K562 (cell line): Measurements from ENCODE around the gene FILIP1. TPM values are rescaled to one million over a fixed set of nuclear protein-coding genes. Genes with fewer than 3 reads are reported as not detected.

ENCODE experiments used
- ATAC-seq: fragments of 200-7000 bp; cut with Tn5 transposase; 3 replicates; pipeline ENCODE4 v1.9.1; 2020; ENCODE audit warnings: moderate library complexity
- BruUV-seq: library from RNA; stranded (reverse); fragments of 400-500 nt; replicated peaks from 2 replicates; lab custom pipeline; 2021; lab: Mats Ljungman, UMichigan
- CTCF ChIA-PET: fragments of 300-600 bp; formaldehyde crosslinking; extraction: SDS; loops from one replicate; lab custom pipeline; 2021; ENCODE audit warnings: low intra/inter-chr PET ratio; lab: Yijun Ruan, JAX
- POLR2A ChIA-PET: fragments of 300-600, 350-650 bp; sonication (Branson Sonifier 250); formaldehyde crosslinking; extraction: SDS; loops from one replicate; lab custom pipeline; 2021; ENCODE audit warnings: antibody characterized with exemption, inconsistent platforms; lab: Yijun Ruan, JAX
- DNase-seq, 4 experiments: peaks; one replicate each; pipeline versions ENCODE4 v3.0.0 to v3.0.0-alpha.2; 2011 to 2018; ENCODE audit warnings: low spot score in 3 of 4, mixed read lengths in 3 of 4; ENCODE audit errors: extremely low read depth in 1 of 4
- FAIRE-seq: peaks from 2 replicates; lab custom pipeline; 2011; peaks lifted over from hg19 to GRCh38; lab: Jason Lieb, UNC
- H2AFZ ChIP-seq: 2 replicates; pipeline ENCODE4 v1.6.0; 2011; ENCODE audit warnings: low read depth, low read length, control low read depth, inconsistent platforms
- H3K27ac ChIP-seq: fragments of 200-600 bp; 3 replicates; pipeline ENCODE4 v1.8.0; 2011; ENCODE audit warnings: low read depth, mild to moderate bottlenecking, control low read depth, inconsistent platforms, low read length, moderate library complexity, mixed read lengths; ENCODE audit errors: extremely low read depth
- H3K27me3 ChIP-seq, 2 experiments: fragments of 300-600 bp in 1 of 2; 2 replicates in 1 of 2; 3 replicates in 1 of 2; pipeline versions ENCODE4 v1.6.0 to v1.8.0; 2011; ENCODE audit warnings: inconsistent platforms in 2 of 2, low read length in 2 of 2, mild to moderate bottlenecking in 1 of 2, mixed read lengths in 1 of 2, moderate library complexity in 1 of 2; ENCODE audit not compliant: control insufficient read depth in 2 of 2, insufficient read depth in 2 of 2
- H3K36me3 ChIP-seq: fragments of 300-600 bp; 3 replicates; pipeline ENCODE4 v1.8.0; 2011; ENCODE audit warnings: mild to moderate bottlenecking, low read length, inconsistent platforms; ENCODE audit not compliant: control insufficient read depth, insufficient read depth
- H3K4me1 ChIP-seq, 2 experiments: fragments of 200-600 bp in 1 of 2; replicated peaks in 1 of 2; 2 replicates in 1 of 2; 3 replicates in 1 of 2; pipeline versions ENCODE4 v1.5.1 to v1.8.0; 2011; ENCODE audit warnings: inconsistent platforms in 2 of 2, low read length in 2 of 2, mild to moderate bottlenecking in 1 of 2, mixed read lengths in 1 of 2, moderate library complexity in 1 of 2; ENCODE audit not compliant: control insufficient read depth in 2 of 2, insufficient read depth in 2 of 2
- H3K4me2 ChIP-seq: 2 replicates; pipeline ENCODE4 v1.6.1; 2011; ENCODE audit warnings: low read length, control low read depth, inconsistent platforms, mixed read lengths; ENCODE audit not compliant: insufficient read depth
- H3K4me3 ChIP-seq: fragments of 200-600 bp; sonication (generic), shearing (Covaris generic); 2 replicates; pipeline ENCODE4 v1.5.1; 2016; ENCODE audit warnings: control low read depth, inconsistent platforms
- H3K79me2 ChIP-seq: fragments of 200-600 bp; 3 replicates; pipeline ENCODE4 v1.8.0; 2011; ENCODE audit warnings: low read length, inconsistent platforms; ENCODE audit not compliant: control insufficient read depth, insufficient read depth
- H3K9ac ChIP-seq, 2 experiments: 2 replicates each; pipeline versions ENCODE4 v1.6.0 to v1.6.1; 2011; ENCODE audit warnings: low read depth in 2 of 2, low read length in 2 of 2, control low read depth in 1 of 2, inconsistent platforms in 1 of 2, mild to moderate bottlenecking in 1 of 2, mixed read lengths in 1 of 2; ENCODE audit not compliant: insufficient read depth in 1 of 2
- H3K9me1 ChIP-seq: one replicate; pipeline ENCODE4 v1.6.0; 2011; ENCODE audit warnings: inconsistent platforms, mild to moderate bottlenecking, low read length, moderate library complexity; ENCODE audit not compliant: control insufficient read depth, insufficient read depth
- H3K9me3 ChIP-seq: replicated peaks from 2 replicates; pipeline ENCODE4 v1.5.1; 2011; ENCODE audit warnings: low read depth, low read length, inconsistent platforms; ENCODE audit not compliant: control insufficient read depth, insufficient read depth
- H4K20me1 ChIP-seq: replicated peaks from 2 replicates; pipeline ENCODE4 v1.6.1; 2011; ENCODE audit warnings: low read length, inconsistent platforms, mixed read lengths; ENCODE audit not compliant: control insufficient read depth, insufficient read depth
- C11orf30 ChIP-seq: fragments of 450-650 bp; IDR thresholded peaks from 2 replicates; pipeline ENCODE4 v1.6.1; 2016; ENCODE audit warnings: low read depth, mild to moderate bottlenecking
- DACH1 ChIP-seq: fragments of 450-650 bp; IDR thresholded peaks from 2 replicates; pipeline ENCODE4 v1.6.1; 2018; ENCODE audit not compliant: partially characterized antibody
- MAFF ChIP-seq: IDR thresholded peaks from 2 replicates; pipeline ENCODE4 v1.6.1; 2012; ENCODE audit warnings: low read length, improper control_type of control experiment
- MAFG ChIP-seq: fragments of 450-650 bp; conservative IDR thresholded peaks from 2 replicates; pipeline ENCODE4 v1.6.1; 2016; ENCODE audit warnings: missing genetic modification characterization, missing compliant biosample characterization
- MAFK ChIP-seq: IDR thresholded peaks from 2 replicates; pipeline ENCODE4 v1.6.1; 2011; ENCODE audit warnings: low read length, improper control_type of control experiment
- NR4A1 ChIP-seq, 2 experiments: fragments of 250-450 bp in 1 of 2; fragments of 450-650 bp in 1 of 2; sonication (Bioruptor Pico) in 1 of 2; IDR thresholded peaks; 2 replicates each; pipeline versions ENCODE4 v1.4.0 to v1.6.1; 2016 to 2020; ENCODE audit warnings: mild to moderate bottlenecking in 2 of 2, missing compliant biosample characterization in 1 of 2, missing genetic modification characterization in 1 of 2, moderate library complexity in 1 of 2
- PHTF2 ChIP-seq: fragments of 250-450 bp; sonication (Bioruptor Pico); IDR thresholded peaks from 2 replicates; pipeline ENCODE4 v1.5.0; 2021; ENCODE audit warnings: mild to moderate bottlenecking
- POLR2B ChIP-seq: fragments of 450-650 bp; IDR thresholded peaks from 2 replicates; pipeline ENCODE4 v1.6.1; 2018; ENCODE audit warnings: low read depth; ENCODE audit not compliant: partially characterized antibody
- RAD21 ChIP-seq, 2 experiments: fragments of 250-450 bp in 1 of 2; fragments of 450-650 bp in 1 of 2; sonication (Bioruptor Pico) in 1 of 2; formaldehyde crosslinking in 1 of 2; IDR thresholded peaks in 1 of 2; conservative IDR thresholded peaks in 1 of 2; 2 replicates each; pipeline versions ENCODE4 v1.4.0 to v1.8.0; 2020 to 2022; ENCODE audit warnings: mild to moderate bottlenecking in 2 of 2, moderate library complexity in 1 of 2
- TBL1XR1 ChIP-seq, 2 experiments: IDR thresholded peaks; 2 replicates each; pipeline ENCODE4 v1.6.1; 2012; ENCODE audit warnings: improper control_type of control experiment in 2 of 2, low read length in 2 of 2, mild to moderate bottlenecking in 1 of 2
- ZKSCAN3 ChIP-seq: fragments of 250-450 bp; sonication (Bioruptor Pico); IDR thresholded peaks from 2 replicates; pipeline ENCODE4 v1.4.0; 2020
- ZNF316 ChIP-seq: fragments of 450-650 bp; IDR thresholded peaks from 2 replicates; pipeline ENCODE4 v1.6.1; 2016
- WGBS: fragments of 100-300 bp; shearing (Covaris generic); methylation state at CpG from one replicate; pipeline ENCODE4 v1.1.6; 2016; ENCODE audit warnings: low coverage, mixed read lengths; ENCODE audit not compliant: insufficient coverage; ENCODE audit errors: missing lambda C conversion rate; 5-methylcytosine and 5-hydroxymethylcytosine counted together
- in situ Hi-C: fragments of 300-500 bp; cut with MboI; formaldehyde crosslinking; loops from 4 replicates; pipeline ENCODE4 v1.15.0; 2018; ENCODE audit warnings: inconsistent platforms, mixed read lengths
- intact Hi-C: fragments of 100-400 bp; cut with micrococcal nuclease; formaldehyde crosslinking; loops from 2 replicates; pipeline ENCODE4 v1.14.2; 2022
- polyA plus RNA-seq, 8 experiments: library from polyadenylated mRNA; depleted of rRNA in 4 of 8; stranded (reverse) in 5 of 8; unstranded in 3 of 8; fragments of >200 nt; fragmentation: Nextera tagmentation in 2 of 8; fragmentation: Illumina TruSeq in 1 of 8; extraction: Ambion mirVana in 2 of 8; extraction: Trizol in 1 of 8; gene quantifications; 2 replicates each; pipeline versions ENCODE4 v1.2.1 to v1.2.3, GENCODE V29; 2011 to 2014; ENCODE audit warnings: inconsistent platforms in 1 of 8, missing spikeins in 1 of 8
- total RNA-seq, 7 experiments: library from RNA; depleted of rRNA in 6 of 7; stranded (reverse); fragments of >200 nt in 6 of 7; fragmentation: Illumina TruSeq in 2 of 7; extraction: Trizol in 2 of 7; gene quantifications; 2 replicates each; pipeline versions ENCODE4 v1.2.1 to v1.2.3, GENCODE V29; 2011 to 2021; ENCODE audit warnings: low replicate concordance in 1 of 7
- TF ChIP-seq, protein P1 (sequence below): fragments of 450-650 bp; formaldehyde crosslinking; conservative IDR thresholded peaks from 2 replicates; pipeline ENCODE4 v1.4.0; 2022; ENCODE audit warnings: mild to moderate bottlenecking, missing genetic modification characterization
- TF ChIP-seq, protein P2 (sequence below): sonication (generic); formaldehyde crosslinking; IDR thresholded peaks from 2 replicates; pipeline ENCODE4 v1.8.1; 2022; ENCODE audit warnings: missing genetic modification reagents
- TF ChIP-seq, protein P3 (sequence below): fragments of 450-650 bp; IDR thresholded peaks from 2 replicates; pipeline ENCODE4 v1.7.1; 2018; ENCODE audit warnings: mild to moderate bottlenecking, low read depth; ENCODE audit not compliant: partially characterized antibody
- TF ChIP-seq, protein P4 (sequence below): fragments of 250-450 bp; sonication (Bioruptor Pico); IDR thresholded peaks from 2 replicates; pipeline ENCODE4 v1.5.0; 2021

FILIP1 gene
- total and polyA plus RNA-seq, 9 of the 15 experiments (the other 6 are each of a cell fraction or from before 2014, with no cell fraction given): 0.03 to 0.25 (median 0.10) TPM; not detected in 1

DNA sequence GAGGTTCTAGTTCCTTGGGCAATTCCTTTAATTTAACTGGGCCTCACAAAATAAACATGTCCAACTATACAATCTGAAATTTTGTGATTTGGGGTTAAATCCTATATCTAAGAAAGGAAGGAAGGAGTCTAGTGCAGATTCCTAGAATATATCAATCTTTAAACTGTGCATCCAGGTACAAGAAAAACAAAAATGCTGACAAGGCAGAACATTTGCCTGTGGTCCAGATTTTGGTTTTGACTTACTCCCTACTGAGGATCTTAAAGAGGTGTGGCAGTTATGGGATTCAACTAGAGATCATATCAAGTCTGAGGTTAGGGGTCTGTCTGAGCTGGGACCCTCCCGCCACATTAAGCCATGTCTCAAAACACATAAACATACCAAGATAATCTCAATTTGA, 232.3 kb downstream of the FILIP1 start:
- no peak overlapping the region for H3K27ac ChIP-seq
- no peaks in the 10 kb centered on the region for H3K9me1 ChIP-seq
- FAIRE-seq: no peak
- no peak for ATAC-seq
- ChIA-PET CTCF (no interaction called here), POLR2A (no interaction called here)
- in situ Hi-C loops (loop anchor here (10.0 kb wide), 1 partner anchor 264 kb away; no protein-coding TSS in a partner anchor), intact Hi-C loops (no loop called here)
- H3K79me2 ChIP-seq: peaks cover 12% of the 10 kb centered on the region
- no peaks in the 10 kb centered on the region for H3K27me3 ChIP-seq
- no peak overlapping the region for H3K4me2 ChIP-seq
- no peak overlapping the region for H2AFZ ChIP-seq
- H3K9me3 ChIP-seq: no peaks in the 10 kb centered on the region
- H3K4me1 ChIP-seq: no peaks in the 10 kb centered on the region
- no peak overlapping the region for H3K4me3 ChIP-seq
- no TSS peak for BruUV-seq
- WGBS: 100% methylated on average over 1 of the region's 1 CpG
- peaks cover 67% of the 10 kb centered on the region for H3K36me3 ChIP-seq
- TF ChIP-seq DACH1 (no peak), NR4A1 (CRISPR knock-in tag; IDR thresholded peaks at IDR 0.05) (no peak), NR4A1 (tag; IDR thresholded peaks at IDR 0.05) (no peak), MAFG (tag) (peak; percentile 84), TBL1XR1 (IDR thresholded peaks at IDR 0.05; ENCODE audit: low read length in 2 of 2) (no peak), RAD21 (CRISPR knock-in tag; conservative IDR thresholded peaks at IDR 0.05 in 1 of 2, IDR thresholded peaks at IDR 0.05 in 1 of 2) (no peak), MAFF (peak; percentile 93), POLR2B (no peak), C11orf30 (peak; percentile 85), MAFK (peak; percentile 96), ZNF316 (peak; percentile 92), ZKSCAN3 (CRISPR knock-in tag) (no peak), PHTF2 (CRISPR knock-in tag) (no peak)
- TF ChIP-seq, protein P1, sequence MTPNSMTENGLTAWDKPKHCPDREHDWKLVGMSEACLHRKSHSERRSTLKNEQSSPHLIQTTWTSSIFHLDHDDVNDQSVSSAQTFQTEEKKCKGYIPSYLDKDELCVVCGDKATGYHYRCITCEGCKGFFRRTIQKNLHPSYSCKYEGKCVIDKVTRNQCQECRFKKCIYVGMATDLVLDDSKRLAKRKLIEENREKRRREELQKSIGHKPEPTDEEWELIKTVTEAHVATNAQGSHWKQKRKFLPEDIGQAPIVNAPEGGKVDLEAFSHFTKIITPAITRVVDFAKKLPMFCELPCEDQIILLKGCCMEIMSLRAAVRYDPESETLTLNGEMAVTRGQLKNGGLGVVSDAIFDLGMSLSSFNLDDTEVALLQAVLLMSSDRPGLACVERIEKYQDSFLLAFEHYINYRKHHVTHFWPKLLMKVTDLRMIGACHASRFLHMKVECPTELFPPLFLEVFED (CRISPR knock-in tag): no peak
- TF ChIP-seq, protein P2, sequence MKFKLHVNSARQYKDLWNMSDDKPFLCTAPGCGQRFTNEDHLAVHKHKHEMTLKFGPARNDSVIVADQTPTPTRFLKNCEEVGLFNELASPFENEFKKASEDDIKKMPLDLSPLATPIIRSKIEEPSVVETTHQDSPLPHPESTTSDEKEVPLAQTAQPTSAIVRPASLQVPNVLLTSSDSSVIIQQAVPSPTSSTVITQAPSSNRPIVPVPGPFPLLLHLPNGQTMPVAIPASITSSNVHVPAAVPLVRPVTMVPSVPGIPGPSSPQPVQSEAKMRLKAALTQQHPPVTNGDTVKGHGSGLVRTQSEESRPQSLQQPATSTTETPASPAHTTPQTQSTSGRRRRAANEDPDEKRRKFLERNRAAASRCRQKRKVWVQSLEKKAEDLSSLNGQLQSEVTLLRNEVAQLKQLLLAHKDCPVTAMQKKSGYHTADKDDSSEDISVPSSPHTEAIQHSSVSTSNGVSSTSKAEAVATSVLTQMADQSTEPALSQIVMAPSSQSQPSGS (CRISPR knock-in tag): no peak
- TF ChIP-seq, protein P3, sequence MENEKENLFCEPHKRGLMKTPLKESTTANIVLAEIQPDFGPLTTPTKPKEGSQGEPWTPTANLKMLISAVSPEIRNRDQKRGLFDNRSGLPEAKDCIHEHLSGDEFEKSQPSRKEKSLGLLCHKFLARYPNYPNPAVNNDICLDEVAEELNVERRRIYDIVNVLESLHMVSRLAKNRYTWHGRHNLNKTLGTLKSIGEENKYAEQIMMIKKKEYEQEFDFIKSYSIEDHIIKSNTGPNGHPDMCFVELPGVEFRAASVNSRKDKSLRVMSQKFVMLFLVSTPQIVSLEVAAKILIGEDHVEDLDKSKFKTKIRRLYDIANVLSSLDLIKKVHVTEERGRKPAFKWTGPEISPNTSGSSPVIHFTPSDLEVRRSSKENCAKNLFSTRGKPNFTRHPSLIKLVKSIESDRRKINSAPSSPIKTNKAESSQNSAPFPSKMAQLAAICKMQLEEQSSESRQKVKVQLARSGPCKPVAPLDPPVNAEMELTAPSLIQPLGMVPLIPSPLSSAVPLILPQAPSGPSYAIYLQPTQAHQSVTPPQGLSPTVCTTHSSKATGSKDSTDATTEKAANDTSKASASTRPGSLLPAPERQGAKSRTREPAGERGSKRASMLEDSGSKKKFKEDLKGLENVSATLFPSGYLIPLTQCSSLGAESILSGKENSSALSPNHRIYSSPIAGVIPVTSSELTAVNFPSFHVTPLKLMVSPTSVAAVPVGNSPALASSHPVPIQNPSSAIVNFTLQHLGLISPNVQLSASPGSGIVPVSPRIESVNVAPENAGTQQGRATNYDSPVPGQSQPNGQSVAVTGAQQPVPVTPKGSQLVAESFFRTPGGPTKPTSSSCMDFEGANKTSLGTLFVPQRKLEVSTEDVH: no peak
- TF ChIP-seq, protein P4, sequence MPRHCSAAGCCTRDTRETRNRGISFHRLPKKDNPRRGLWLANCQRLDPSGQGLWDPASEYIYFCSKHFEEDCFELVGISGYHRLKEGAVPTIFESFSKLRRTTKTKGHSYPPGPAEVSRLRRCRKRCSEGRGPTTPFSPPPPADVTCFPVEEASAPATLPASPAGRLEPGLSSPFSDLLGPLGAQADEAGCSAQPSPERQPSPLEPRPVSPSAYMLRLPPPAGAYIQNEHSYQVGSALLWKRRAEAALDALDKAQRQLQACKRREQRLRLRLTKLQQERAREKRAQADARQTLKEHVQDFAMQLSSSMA (CRISPR knock-in tag): no peak
- no peak overlapping the region for H3K9ac ChIP-seq
- DNase-seq: no peak
- H4K20me1 ChIP-seq: no peaks in the 10 kb centered on the region
